ENCODE data around the gene KCNIP4. TPM values are rescaled to one million over a fixed set of nuclear protein-coding genes. Genes with fewer than 3 reads are reported as not detected.

Gene KCNIP4
- total and polyA plus RNA-seq, 3 donors from 2014 or later: 0.68 TPM; not detected in 2

DNA sequence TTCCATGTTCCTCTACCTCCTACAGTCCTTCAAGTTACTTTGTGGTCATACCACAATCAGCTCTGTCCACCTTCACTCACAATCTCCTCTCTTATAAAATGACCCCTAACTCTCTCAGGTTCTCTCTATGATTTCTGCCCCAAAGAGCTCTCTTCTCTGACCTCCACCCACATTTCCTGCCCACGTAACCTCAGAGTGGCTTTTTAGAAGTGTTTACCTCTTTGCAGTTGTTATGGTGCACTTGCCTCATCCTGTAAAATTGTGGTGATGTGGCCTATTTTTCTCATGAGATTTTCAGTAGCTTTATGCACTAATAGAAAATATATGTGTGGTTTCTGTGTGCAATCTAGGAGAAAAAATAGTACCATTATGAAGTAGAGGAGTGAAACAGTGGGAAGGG is 1032.5 kb downstream of the KCNIP4 start:
- 76 to 83% methylated on average over 1 of the region's 1 CpG for WGBS, 2 donors
- Histone ChIP-seq H3K27me3 (no peaks in the 10 kb centered on the region), H3K4me3 (no peak overlapping the region), H3K27ac (no peak overlapping the region), H3K9me3 (no peaks in the 10 kb centered on the region), H3K4me1 (no peaks in the 10 kb centered on the region), H3K36me3 (ENCODE audit: low read depth, missing control alignments) (no peaks in the 10 kb centered on the region)
- TF ChIP-seq POLR2A (IDR thresholded peaks at IDR 0.05): no peak
- TF ChIP-seq, protein P1, sequence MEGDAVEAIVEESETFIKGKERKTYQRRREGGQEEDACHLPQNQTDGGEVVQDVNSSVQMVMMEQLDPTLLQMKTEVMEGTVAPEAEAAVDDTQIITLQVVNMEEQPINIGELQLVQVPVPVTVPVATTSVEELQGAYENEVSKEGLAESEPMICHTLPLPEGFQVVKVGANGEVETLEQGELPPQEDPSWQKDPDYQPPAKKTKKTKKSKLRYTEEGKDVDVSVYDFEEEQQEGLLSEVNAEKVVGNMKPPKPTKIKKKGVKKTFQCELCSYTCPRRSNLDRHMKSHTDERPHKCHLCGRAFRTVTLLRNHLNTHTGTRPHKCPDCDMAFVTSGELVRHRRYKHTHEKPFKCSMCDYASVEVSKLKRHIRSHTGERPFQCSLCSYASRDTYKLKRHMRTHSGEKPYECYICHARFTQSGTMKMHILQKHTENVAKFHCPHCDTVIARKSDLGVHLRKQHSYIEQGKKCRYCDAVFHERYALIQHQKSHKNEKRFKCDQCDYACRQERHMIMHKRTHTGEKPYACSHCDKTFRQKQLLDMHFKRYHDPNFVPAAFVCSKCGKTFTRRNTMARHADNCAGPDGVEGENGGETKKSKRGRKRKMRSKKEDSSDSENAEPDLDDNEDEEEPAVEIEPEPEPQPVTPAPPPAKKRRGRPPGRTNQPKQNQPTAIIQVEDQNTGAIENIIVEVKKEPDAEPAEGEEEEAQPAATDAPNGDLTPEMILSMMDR (IDR thresholded peaks at IDR 0.05): no peak
- intact Hi-C loops (cut with DNase I; ENCODE audit: low total_unique reads): no loop called here
- no peak for DNase-seq

DNA sequence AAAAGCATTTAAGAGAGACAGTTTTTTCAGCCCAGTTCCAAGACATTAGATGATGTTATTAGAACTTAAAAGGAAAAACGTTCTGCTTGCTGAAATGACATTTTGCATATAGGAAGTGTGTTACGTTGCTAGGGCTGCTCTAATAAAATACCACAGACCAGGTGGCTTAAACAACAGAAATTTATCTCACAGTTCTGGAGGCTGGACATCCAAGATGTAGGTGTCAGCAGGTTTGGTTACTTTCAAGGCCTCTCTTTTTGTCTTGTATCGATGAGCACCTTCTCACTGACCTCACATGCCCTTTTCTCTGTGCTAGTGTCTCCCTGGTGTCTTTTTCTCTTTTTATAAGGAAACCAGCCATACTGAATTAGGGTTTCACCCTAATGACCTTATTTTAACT is 1043.6 kb downstream of the KCNIP4 start:
- DNase-seq: no peak
- Histone ChIP-seq H3K36me3 (ENCODE audit: low read depth, missing control alignments) (no peaks in the 10 kb centered on the region), H3K4me1 (no peaks in the 10 kb centered on the region), H3K9me3 (no peaks in the 10 kb centered on the region), H3K4me3 (no peak overlapping the region), H3K27ac (no peak overlapping the region), H3K27me3 (no peaks in the 10 kb centered on the region)
- TF ChIP-seq, protein P1 (IDR thresholded peaks at IDR 0.05): no peak
- TF ChIP-seq POLR2A (IDR thresholded peaks at IDR 0.05): no peak
- intact Hi-C loops (cut with DNase I; ENCODE audit: low total_unique reads): no loop called here
- WGBS, 2 donors: 73 to 79% methylated on average over 3 of the region's 3 CpGs

DNA sequence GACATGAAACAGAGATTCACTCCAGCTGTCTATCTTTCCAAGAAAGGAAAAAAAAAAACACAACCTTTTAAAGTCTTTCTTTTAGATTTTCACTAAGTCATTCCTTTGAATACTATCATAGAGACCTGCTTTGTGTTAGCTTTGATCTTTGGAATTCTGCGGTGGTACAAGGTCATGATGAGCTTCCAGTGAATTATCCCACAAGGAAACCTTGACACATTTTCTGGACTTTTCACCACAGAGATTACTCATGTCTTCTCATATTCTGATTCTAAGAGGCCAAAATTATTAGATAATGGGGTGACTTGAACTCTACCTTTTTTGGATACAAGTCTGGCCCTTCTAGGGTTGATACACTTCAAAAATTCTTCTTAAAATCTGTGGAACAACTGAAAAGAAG is 1046.7 kb downstream of the KCNIP4 start:
- WGBS, 2 donors: 48 to 60% methylated on average over 1 of the region's 1 CpG
- Histone ChIP-seq H3K27me3 (no peaks in the 10 kb centered on the region), H3K9me3 (no peaks in the 10 kb centered on the region), H3K4me3 (no peak overlapping the region), H3K27ac (no peak overlapping the region), H3K4me1 (no peaks in the 10 kb centered on the region), H3K36me3 (ENCODE audit: low read depth, missing control alignments) (no peaks in the 10 kb centered on the region)
- intact Hi-C loops (cut with DNase I; ENCODE audit: low total_unique reads): no loop called here
- no peak for DNase-seq
- TF ChIP-seq, protein P1 (IDR thresholded peaks at IDR 0.05): no peak

DNA sequence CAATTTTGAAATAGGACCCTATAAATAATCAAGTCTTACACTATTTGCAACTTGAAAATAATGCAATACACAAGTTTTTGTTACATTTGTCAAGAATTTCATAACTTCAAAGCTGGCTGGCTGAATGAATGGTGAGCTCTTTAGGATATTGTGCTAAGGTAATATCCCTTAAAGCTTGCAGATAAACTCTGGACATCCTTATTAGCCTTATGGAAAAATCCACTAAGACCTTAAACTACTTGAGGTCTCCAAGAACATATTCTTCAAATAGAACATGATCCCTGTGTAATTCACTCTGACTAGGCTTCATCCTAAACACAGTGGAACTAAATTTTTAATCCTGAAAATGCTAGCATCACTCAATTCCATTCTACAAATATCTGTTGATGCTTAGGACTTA is 1049.0 kb downstream of the KCNIP4 start:
- Histone ChIP-seq H3K27me3 (no peaks in the 10 kb centered on the region), H3K4me1 (no peaks in the 10 kb centered on the region), H3K36me3 (ENCODE audit: low read depth, missing control alignments) (no peaks in the 10 kb centered on the region), H3K9me3 (no peaks in the 10 kb centered on the region), H3K4me3 (no peak overlapping the region), H3K27ac (no peak overlapping the region)
- TF ChIP-seq, protein P1 (IDR thresholded peaks at IDR 0.05): no peak
- TF ChIP-seq POLR2A (IDR thresholded peaks at IDR 0.05): no peak
- intact Hi-C loops (cut with DNase I; ENCODE audit: low total_unique reads): no loop called here
- DNase-seq: no peak

DNA sequence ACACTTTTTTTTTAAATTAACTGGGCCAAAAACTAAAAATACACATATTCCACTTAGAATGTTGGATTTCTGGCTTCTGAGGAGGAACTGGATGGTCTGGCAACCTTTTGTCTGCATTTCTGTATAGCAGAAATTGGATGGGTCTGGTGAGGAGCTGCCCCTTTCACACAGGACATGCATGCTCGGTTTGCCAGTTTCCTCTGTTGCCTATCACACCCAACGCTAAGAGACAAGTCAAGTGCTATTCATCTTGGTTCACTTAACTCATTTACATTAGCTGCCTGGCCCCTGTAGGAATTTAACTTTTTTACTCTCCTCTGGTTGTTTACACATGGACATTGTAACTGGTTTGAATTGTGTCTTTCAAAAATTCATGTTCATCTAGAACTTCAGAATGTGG is 1052.6 kb downstream of the KCNIP4 start:
- H3K27ac ChIP-seq: no peak overlapping the region
- no peaks in the 10 kb centered on the region for H3K36me3 ChIP-seq (ENCODE audit: low read depth, missing control alignments)
- no peaks in the 10 kb centered on the region for H3K27me3 ChIP-seq
- intact Hi-C loops (cut with DNase I; ENCODE audit: low total_unique reads): no loop called here
- H3K4me1 ChIP-seq: no peaks in the 10 kb centered on the region
- no peak for TF ChIP-seq POLR2A (IDR thresholded peaks at IDR 0.05)
- TF ChIP-seq, protein P1 (IDR thresholded peaks at IDR 0.05): no peak
- no peak overlapping the region for H3K4me3 ChIP-seq
- 73 to 85% methylated on average over 2 of the region's 2 CpGs for WGBS, 2 donors
- no peak for DNase-seq
- no peaks in the 10 kb centered on the region for H3K9me3 ChIP-seq
